Hepatocyte (in vitro differentiated cells): Measurements from ENCODE around the gene DPP10. TPM values are rescaled to one million over a fixed set of nuclear protein-coding genes. Genes with fewer than 3 reads are reported as not detected.

Experiments
- DNase-seq: peaks from one replicate; pipeline ENCODE4 v3.0.0-alpha.2; 2016; ENCODE audit warnings: low spot score
- H2AFZ ChIP-seq: fragments of 200-600 bp; sonication (generic); 2 replicates; pipeline ENCODE4 v1.6.0; 2016; ENCODE audit warnings: antibody characterized with exemption, mild to moderate bottlenecking
- H3K27ac ChIP-seq: fragments of 200-600 bp; sonication (generic); 2 replicates; pipeline ENCODE4 v1.5.1; 2016; ENCODE audit warnings: mild to moderate bottlenecking
- H3K27me3 ChIP-seq: fragments of 200-600 bp; sonication (generic); 2 replicates; pipeline ENCODE4 v1.6.1; 2016
- H3K36me3 ChIP-seq: fragments of 200-600 bp; sonication (generic); replicated peaks from 2 replicates; pipeline ENCODE4 v1.5.1; 2016; ENCODE audit warnings: low read depth; ENCODE audit not compliant: insufficient read depth
- H3K4me1 ChIP-seq: fragments of 200-600 bp; sonication (generic); 2 replicates; pipeline ENCODE4 v1.5.1; 2016; ENCODE audit warnings: mild to moderate bottlenecking, moderate library complexity; ENCODE audit not compliant: insufficient read depth
- H3K4me2 ChIP-seq: fragments of 200-600 bp; sonication (generic); 2 replicates; pipeline ENCODE4 v1.6.0; 2016
- H3K4me3 ChIP-seq: fragments of 200-600 bp; sonication (generic); 2 replicates; pipeline ENCODE4 v1.5.1; 2016; ENCODE audit warnings: mild to moderate bottlenecking
- H3K79me2 ChIP-seq: fragments of 200-600 bp; sonication (generic); 2 replicates; pipeline ENCODE4 v1.6.0; 2017; ENCODE audit warnings: mild to moderate bottlenecking
- H3K9me2 ChIP-seq: fragments of 200-600 bp; sonication (generic); replicated peaks from 2 replicates; pipeline ENCODE4 v1.6.0; 2017; ENCODE audit warnings: mild to moderate bottlenecking; ENCODE audit not compliant: insufficient read depth
- H3K9me3 ChIP-seq: fragments of 200-600 bp; sonication (generic); 2 replicates; pipeline ENCODE4 v1.5.1; 2016; ENCODE audit warnings: low read depth, mild to moderate bottlenecking
- H4K20me1 ChIP-seq: fragments of 200-600 bp; sonication (generic); 2 replicates; pipeline ENCODE4 v1.6.0; 2016; ENCODE audit warnings: mild to moderate bottlenecking; ENCODE audit not compliant: insufficient read depth, poor library complexity, severe bottlenecking
- EZH2 ChIP-seq: fragments of 200-600 bp; sonication (generic); IDR thresholded peaks from 2 replicates; pipeline ENCODE4 v1.6.1; 2016; ENCODE audit warnings: antibody characterized with exemption, mild to moderate bottlenecking, borderline replicate concordance
- EZH2phosphoT487 ChIP-seq: fragments of 200-600 bp; sonication (generic); IDR thresholded peaks from one replicate; pipeline ENCODE4 v1.6.1; 2018; ENCODE audit warnings: antibody characterized with exemption, mild to moderate bottlenecking, low read depth, moderate library complexity; ENCODE audit not compliant: unreplicated experiment, severe bottlenecking
- WGBS: methylation state at CpG from one replicate; pipeline ENCODE4 v1.1.6; 2016; ENCODE audit warnings: low lambda C conversion rate; ENCODE audit errors: missing lambda C conversion rate; 5-methylcytosine and 5-hydroxymethylcytosine counted together
- polyA plus RNA-seq: library from polyadenylated mRNA; unstranded; fragments of >200 nt; fragmentation: Nextera tagmentation; extraction: Ambion mirVana; gene quantifications from 2 replicates; pipeline ENCODE4 v1.2.1, GENCODE V29; 2016
- total RNA-seq: library from RNA; depleted of rRNA; stranded (reverse); fragments of >200 nt; gene quantifications from 2 replicates; pipeline ENCODE4 v1.2.3, GENCODE V29; 2014
- TF ChIP-seq, protein P1 (sequence below): fragments of 200-600 bp; sonication (generic); IDR thresholded peaks from 2 replicates; pipeline ENCODE4 v1.5.1; 2016; ENCODE audit warnings: antibody characterized with exemption, mild to moderate bottlenecking; ENCODE audit not compliant: poor library complexity

The DPP10 gene
- total and polyA plus RNA-seq, 2 experiments from 2014 or later: 5.0 to 15.7 TPM

DNA sequence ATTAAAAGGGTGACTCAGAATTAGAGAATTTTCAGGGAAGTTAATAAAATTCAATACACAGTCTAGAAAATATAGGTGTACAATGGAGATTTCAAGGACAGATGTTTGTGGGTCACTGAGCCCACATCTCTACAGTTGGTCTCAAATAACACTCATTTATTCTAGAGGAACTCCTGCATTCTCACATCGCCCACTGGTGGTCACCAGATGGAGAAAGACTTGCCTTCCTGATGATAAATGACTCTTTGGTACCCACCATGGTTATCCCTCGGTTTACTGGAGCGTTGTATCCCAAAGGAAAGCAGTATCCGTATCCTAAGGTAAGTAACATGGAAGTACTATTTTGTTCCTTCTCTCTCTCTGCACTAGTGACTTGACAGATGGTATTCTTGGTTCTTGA lies 1297.1 kb downstream of the DPP10 start:
- Histone ChIP-seq H3K4me3 (no peak overlapping the region), H4K20me1 (no peaks in the 10 kb centered on the region), H3K4me1 (no peaks in the 10 kb centered on the region), H3K9me2 (no peaks in the 10 kb centered on the region), H2AFZ (no peak overlapping the region), H3K79me2 (no peaks in the 10 kb centered on the region), H3K36me3 (no peaks in the 10 kb centered on the region), H3K9me3 (no peaks in the 10 kb centered on the region), H3K4me2 (no peak overlapping the region), H3K27ac (no peak overlapping the region), H3K27me3 (no peaks in the 10 kb centered on the region)
- WGBS: 89% methylated on average over 4 of the region's 4 CpGs
- peak; percentile 7 for DNase-seq
- TF ChIP-seq, protein P1, sequence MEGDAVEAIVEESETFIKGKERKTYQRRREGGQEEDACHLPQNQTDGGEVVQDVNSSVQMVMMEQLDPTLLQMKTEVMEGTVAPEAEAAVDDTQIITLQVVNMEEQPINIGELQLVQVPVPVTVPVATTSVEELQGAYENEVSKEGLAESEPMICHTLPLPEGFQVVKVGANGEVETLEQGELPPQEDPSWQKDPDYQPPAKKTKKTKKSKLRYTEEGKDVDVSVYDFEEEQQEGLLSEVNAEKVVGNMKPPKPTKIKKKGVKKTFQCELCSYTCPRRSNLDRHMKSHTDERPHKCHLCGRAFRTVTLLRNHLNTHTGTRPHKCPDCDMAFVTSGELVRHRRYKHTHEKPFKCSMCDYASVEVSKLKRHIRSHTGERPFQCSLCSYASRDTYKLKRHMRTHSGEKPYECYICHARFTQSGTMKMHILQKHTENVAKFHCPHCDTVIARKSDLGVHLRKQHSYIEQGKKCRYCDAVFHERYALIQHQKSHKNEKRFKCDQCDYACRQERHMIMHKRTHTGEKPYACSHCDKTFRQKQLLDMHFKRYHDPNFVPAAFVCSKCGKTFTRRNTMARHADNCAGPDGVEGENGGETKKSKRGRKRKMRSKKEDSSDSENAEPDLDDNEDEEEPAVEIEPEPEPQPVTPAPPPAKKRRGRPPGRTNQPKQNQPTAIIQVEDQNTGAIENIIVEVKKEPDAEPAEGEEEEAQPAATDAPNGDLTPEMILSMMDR: peak; percentile 22
- no peak for TF ChIP-seq EZH2phosphoT487
- no peak for TF ChIP-seq EZH2

DNA sequence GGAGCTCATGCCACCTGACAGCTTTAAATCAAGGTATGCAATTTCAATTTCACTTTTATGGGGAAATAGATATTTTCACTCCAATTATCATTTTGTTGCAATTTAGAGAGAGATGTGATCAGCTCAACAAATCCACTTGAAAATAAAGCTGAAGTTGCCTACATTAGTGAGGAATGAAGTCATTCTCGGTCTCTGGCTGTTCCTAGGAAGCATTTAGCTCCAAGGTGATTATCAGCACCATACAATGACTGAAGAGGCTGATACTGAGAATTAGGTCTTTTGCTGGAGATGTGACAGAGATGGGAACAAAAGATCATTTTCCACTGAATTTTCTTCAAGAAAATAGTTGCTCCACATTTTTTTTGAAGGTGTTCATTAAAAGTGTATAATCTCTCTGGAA lies 1303.7 kb downstream of the DPP10 start:
- Histone ChIP-seq H3K27ac (no peak overlapping the region), H4K20me1 (no peaks in the 10 kb centered on the region), H3K79me2 (no peaks in the 10 kb centered on the region), H3K4me1 (no peaks in the 10 kb centered on the region), H3K9me3 (no peaks in the 10 kb centered on the region), H3K4me2 (no peak overlapping the region), H3K4me3 (no peak overlapping the region), H2AFZ (no peak overlapping the region), H3K9me2 (no peaks in the 10 kb centered on the region), H3K36me3 (no peaks in the 10 kb centered on the region), H3K27me3 (no peaks in the 10 kb centered on the region)
- TF ChIP-seq, protein P1: no peak
- TF ChIP-seq EZH2 (no peak), EZH2phosphoT487 (no peak)
- no peak for DNase-seq
- 22% methylated on average over 1 of the region's 1 CpG for WGBS

DNA sequence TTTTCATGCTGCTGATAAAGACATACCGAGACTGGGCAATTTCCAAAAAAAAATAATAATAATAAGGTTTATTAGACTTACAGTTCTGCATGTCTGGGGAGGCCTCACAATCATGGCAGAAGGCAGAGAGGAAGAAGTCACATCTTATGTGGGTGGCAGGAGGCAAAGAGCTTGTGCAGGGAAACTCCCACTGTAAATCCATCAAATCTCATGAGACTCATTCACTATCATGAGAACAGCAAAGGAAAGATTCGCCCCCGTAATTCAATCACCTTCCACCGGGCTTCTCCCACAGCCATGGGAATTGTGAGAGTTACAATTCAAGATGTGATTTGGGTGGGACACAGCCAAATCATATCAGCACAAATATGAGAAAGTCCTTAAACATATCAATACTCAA lies 1314.8 kb downstream of the DPP10 start:
- no peak overlapping the region for H2AFZ ChIP-seq
- H3K9me3 ChIP-seq: no peaks in the 10 kb centered on the region
- no peaks in the 10 kb centered on the region for H3K79me2 ChIP-seq
- H3K4me2 ChIP-seq: no peak overlapping the region
- no peak overlapping the region for H3K4me3 ChIP-seq
- 83% methylated on average over 4 of the region's 4 CpGs for WGBS
- no peaks in the 10 kb centered on the region for H3K4me1 ChIP-seq
- H3K36me3 ChIP-seq: no peaks in the 10 kb centered on the region
- H3K27ac ChIP-seq: no peak overlapping the region
- TF ChIP-seq, protein P1: no peak
- no peak for TF ChIP-seq EZH2
- no peak for TF ChIP-seq EZH2phosphoT487
- DNase-seq: no peak
- H3K9me2 ChIP-seq: no peaks in the 10 kb centered on the region
- H3K27me3 ChIP-seq: no peaks in the 10 kb centered on the region
- H4K20me1 ChIP-seq: no peaks in the 10 kb centered on the region

- Histone ChIP-seq H3K36me3 (no peaks in the 10 kb centered on the region), H3K27me3 (no peaks in the 10 kb centered on the region), H3K9me2 (no peaks in the 10 kb centered on the region), H3K9me3 (no peaks in the 10 kb centered on the region), H3K4me1 (no peaks in the 10 kb centered on the region), H3K4me3 (no peak overlapping the region), H3K4me2 (no peak overlapping the region), H3K27ac (no peak overlapping the region), H3K79me2 (no peaks in the 10 kb centered on the region), H2AFZ (no peak overlapping the region), H4K20me1 (no peaks in the 10 kb centered on the region)
- no peak for TF ChIP-seq EZH2phosphoT487
- TF ChIP-seq, protein P1: no peak
- no peak for TF ChIP-seq EZH2
- 70% methylated on average over 1 of the region's 1 CpG for WGBS
- DNase-seq: no peak
These were observed 1321.2 kb downstream of the DPP10 start for GRCh38 chr2:115763601-115764000.
